OCI-LY7 (cell line): Measurements from ENCODE around the gene SNAPIN.

Experiments
- CTCF ChIP-seq: fragments of 200-600 bp; sonication (generic); conservative IDR thresholded peaks from 2 replicates; pipeline ENCODE4 v1.5.1; 2014; ENCODE audit warnings: mild to moderate bottlenecking, antibody characterized with exemption, low read length, moderate library complexity, mixed read lengths
- EZH2phosphoT487 ChIP-seq: fragments of 200-600 bp; sonication (generic); IDR thresholded peaks from 2 replicates; pipeline ENCODE4 v1.6.1; 2018; ENCODE audit warnings: low read depth, borderline replicate concordance, mild to moderate bottlenecking, mixed run types, antibody characterized with exemption, low read length, moderate library complexity, mixed read lengths

- TF ChIP-seq CTCF (peak; percentile 69), EZH2phosphoT487 (no peak)
Measured at GRCh38 chr1:153617663-153618062, 40.8 kb upstream of the SNAPIN start.
